GM03348 (cell line): Measurements from ENCODE around the gene FAT3.

ENCODE experiments used
- DNase-seq: peaks from one replicate; pipeline ENCODE4 v3.0.0; 2012; ENCODE audit warnings: low spot score

FAT3 gene

GRCh38 chr11:92224407-92225124 is at the start of gene FAT3:
Gene FAT3 (plus strand): TSS chr11:92224818. CDS start chr11:92352113, 127,295 bp downstream.
- DNase-seq: peak; percentile 88

- DNase-seq: no peak
Observed at GRCh38 chr11:92179017-92179670, 45.5 kb upstream of the FAT3 start.

- DNase-seq: peak; percentile 4
Observed at GRCh38 chr11:92180226-92180625, 44.4 kb upstream of the FAT3 start.

- DNase-seq: peak; percentile 79
Observed at GRCh38 chr11:92180664-92181251, 43.9 kb upstream of the FAT3 start.

- peak; percentile 13 for DNase-seq
Observed at GRCh38 chr11:92190535-92191206, 33.9 kb upstream of the FAT3 start.

GRCh38 chr11:92192141-92192540 is 32.5 kb upstream of the FAT3 start:
- no peak for DNase-seq

- no peak for DNase-seq
Observed at GRCh38 chr11:92198268-92198667, 26.4 kb upstream of the FAT3 start.

GRCh38 chr11:92199991-92200390 is 24.6 kb upstream of the FAT3 start:
- DNase-seq: no peak

GRCh38 chr11:92204731-92205130 is 19.9 kb upstream of the FAT3 start:
- DNase-seq: no peak

GRCh38 chr11:92206441-92206840 is 18.2 kb upstream of the FAT3 start:
- no peak for DNase-seq

- peak; percentile 36 for DNase-seq
Observed at GRCh38 chr11:92211576-92212167, 12.9 kb upstream of the FAT3 start.

- DNase-seq: no peak
Observed at GRCh38 chr11:92212530-92212929, 12.1 kb upstream of the FAT3 start.

- DNase-seq: no peak
Observed at GRCh38 chr11:92216789-92217188, 7.8 kb upstream of the FAT3 start.

GRCh38 chr11:92219476-92219875 is 5.1 kb upstream of the FAT3 start:
- no peak for DNase-seq

GRCh38 chr11:92222701-92223100 is 1.9 kb upstream of the FAT3 start:
- DNase-seq: no peak

GRCh38 chr11:92224054-92224406 is 588 bp upstream of the FAT3 start:
- peak; percentile 9 for DNase-seq

GRCh38 chr11:92225125-92225567 is 528 bp downstream of the FAT3 start:
- DNase-seq: no peak

GRCh38 chr11:92225568-92226330 is 1.1 kb downstream of the FAT3 start:
- peak; percentile 66 for DNase-seq

- DNase-seq: peak; percentile 80
Observed at GRCh38 chr11:92226331-92227229, 2.0 kb downstream of the FAT3 start.

GRCh38 chr11:92227230-92227814 is 2.7 kb downstream of the FAT3 start:
- DNase-seq: no peak
